Measurements from ENCODE around the gene PLA2G2F.

GRCh38 chr1:20158358-20159070 is 19.4 kb downstream of the PLA2G2F start:
- TF ChIP-seq HDGF (IDR thresholded peaks at IDR 0.05; ENCODE audit: borderline replicate concordance) (no peak), FOXM1 (IDR thresholded peaks at IDR 0.05; ENCODE audit: borderline replicate concordance) (no peak), FOXA1 (IDR thresholded peaks at IDR 0.05) (no peak), LEF1 (IDR thresholded peaks at IDR 0.05; ENCODE audit: borderline replicate concordance) (no peak), ZNF384 (IDR thresholded peaks at IDR 0.05) (no peak), BHLHE40 (IDR thresholded peaks at IDR 0.05; ENCODE audit: borderline replicate concordance) (no peak), ARNT (IDR thresholded peaks at IDR 0.05) (no peak), NFRKB (IDR thresholded peaks at IDR 0.05) (no peak), ELF4 (IDR thresholded peaks at IDR 0.05) (no peak)

Data from HEK293T (cell line).